CD8-positive, alpha-beta memory T cell (primary cell): ENCODE measurements around the gene SGK1. TPM values are rescaled to one million over a fixed set of nuclear protein-coding genes. Genes with fewer than 3 reads are reported as not detected.
"Not testable (repeated sequence)": the region's sequence is repeated elsewhere in the genome, so short reads cannot be mapped to it uniquely, and the experiment has no call there.

ENCODE experiments used
- CTCF ChIA-PET: fragments of 350-600 bp; sonication (Branson Sonifier 250); formaldehyde crosslinking; loops from one replicate; lab custom pipeline; 2021; ENCODE audit warnings: antibody characterized with exemption; lab: Charles Lee
- POLR2A ChIA-PET: fragments of 350-600 bp; sonication (Branson Sonifier 250); formaldehyde crosslinking; loops from one replicate; lab custom pipeline; 2021; ENCODE audit warnings: antibody characterized with exemption; lab: Charles Lee
- DNase-seq, 5 donors: peaks; one replicate each; pipeline versions ENCODE4 v3.0.0 to v3.0.0-alpha.2; 2020 to 2022; ENCODE audit warnings: mixed read lengths in 1 of 5
- H3K27ac ChIP-seq: one replicate; pipeline ENCODE4 v1.7.0; 2013; ENCODE audit warnings: low read depth, mild to moderate bottlenecking, low read length, moderate library complexity
- H3K27me3 ChIP-seq: 2 replicates; pipeline ENCODE4 v1.7.0; 2013; ENCODE audit warnings: low read length, mild to moderate bottlenecking; ENCODE audit not compliant: insufficient read depth, poor library complexity, severe bottlenecking
- H3K36me3 ChIP-seq: 2 replicates; pipeline ENCODE4 v1.7.0; 2013; ENCODE audit warnings: mild to moderate bottlenecking, low read length, moderate library complexity; ENCODE audit not compliant: insufficient read depth
- H3K4me1 ChIP-seq: 2 replicates; pipeline ENCODE4 v1.7.0; 2013; ENCODE audit warnings: mild to moderate bottlenecking, low read length, moderate library complexity; ENCODE audit not compliant: insufficient read depth
- H3K4me3 ChIP-seq: 2 replicates; pipeline ENCODE4 v1.7.0; 2013; ENCODE audit warnings: mild to moderate bottlenecking, low read length
- H3K9me3 ChIP-seq: 2 replicates; pipeline ENCODE4 v1.7.0; 2013; ENCODE audit warnings: mild to moderate bottlenecking, low read length
- H3K27ac Mint-ChIP-seq, 8 donors: one replicate each; pipeline ENCODE4 v1.8.0; 2020 to 2021; ENCODE audit warnings: mixed read lengths in 8 of 8, mild to moderate bottlenecking in 6 of 8, inconsistent platforms in 3 of 8, moderate library complexity in 3 of 8
- H3K27me3 Mint-ChIP-seq, 2 donors: one replicate each; pipeline ENCODE4 v1.8.0; 2020 to 2021; ENCODE audit warnings: mixed read lengths in 2 of 2, mild to moderate bottlenecking in 1 of 2, moderate library complexity in 1 of 2
- H3K36me3 Mint-ChIP-seq, 3 donors: one replicate each; pipeline ENCODE4 v1.8.0; 2020 to 2021; ENCODE audit warnings: mixed read lengths in 3 of 3, inconsistent platforms in 1 of 3, mild to moderate bottlenecking in 1 of 3
- H3K4me1 Mint-ChIP-seq, 3 donors: one replicate each; pipeline ENCODE4 v1.8.0; 2020 to 2021; ENCODE audit warnings: mixed read lengths in 3 of 3, inconsistent platforms in 1 of 3, mild to moderate bottlenecking in 1 of 3
- H3K4me3 Mint-ChIP-seq, 7 donors: one replicate each; pipeline ENCODE4 v1.8.0; 2020 to 2021; ENCODE audit warnings: mixed read lengths in 7 of 7, mild to moderate bottlenecking in 6 of 7, moderate library complexity in 4 of 7, inconsistent platforms in 2 of 7
- H3K9me3 Mint-ChIP-seq, 5 donors: one replicate each; pipeline ENCODE4 v1.8.0; 2020 to 2022; ENCODE audit warnings: mixed read lengths in 5 of 5, mild to moderate bottlenecking in 3 of 5, moderate library complexity in 2 of 5, inconsistent platforms in 1 of 5
- polyA plus RNA-seq: library from polyadenylated mRNA; unstranded; fragments of 300-500 nt; fragmentation: Illumina TruSeq; gene quantifications from one replicate; pipeline ENCODE4 v1.2.3, GENCODE V29; 2021
- total RNA-seq, 2 experiments: library from RNA; stranded (reverse); gene quantifications; one replicate each; pipeline ENCODE4 v1.2.3, GENCODE V29; 2021

Gene SGK1
- total and polyA plus RNA-seq, 3 experiments from 2014 or later, result 3.8 to 36.7 (median 36.5) TPM

GRCh38 chr6:134257516-134257915, 60.4 kb downstream of the SGK1 start:
- no peak for DNase-seq
- Mint-ChIP-seq H3K4me3 (no peak overlapping the region), H3K27me3 (no peaks in the 10 kb centered on the region), H3K4me1 (no peaks in the 10 kb centered on the region), H3K9me3 (no peaks in the 10 kb centered on the region), H3K27ac (no peak overlapping the region), H3K36me3 (peaks cover 0 to 7% (median 0%) of the 10 kb centered on the region in 3 donors)
- H3K36me3 ChIP-seq, result no peaks in the 10 kb centered on the region
- ChIA-PET POLR2A (no interaction called here), CTCF (no interaction called here)
- H3K9me3 ChIP-seq, result no peaks in the 10 kb centered on the region
- H3K27ac ChIP-seq, result no peak overlapping the region
- no peaks in the 10 kb centered on the region for H3K27me3 ChIP-seq
- no peaks in the 10 kb centered on the region for H3K4me1 ChIP-seq
- no peak overlapping the region for H3K4me3 ChIP-seq

GRCh38 chr6:134256862-134257261, 61.0 kb downstream of the SGK1 start:
- no peak for DNase-seq
- H3K9me3 Mint-ChIP-seq, result no peaks in the 10 kb centered on the region
- H3K27me3 ChIP-seq, result no peaks in the 10 kb centered on the region
- H3K9me3 ChIP-seq, result no peaks in the 10 kb centered on the region
- no peaks in the 10 kb centered on the region for H3K4me1 ChIP-seq
- H3K36me3 ChIP-seq, result no peaks in the 10 kb centered on the region
- CTCF ChIA-PET, result no interaction called here
- H3K4me1 Mint-ChIP-seq, result peaks cover 0 to under 1% (median 0%) of the 10 kb centered on the region in 3 donors
- H3K4me3 Mint-ChIP-seq, result no peak overlapping the region
- POLR2A ChIA-PET, result no interaction called here
- H3K27me3 Mint-ChIP-seq, result no peaks in the 10 kb centered on the region
- H3K27ac ChIP-seq, result no peak overlapping the region
- H3K27ac Mint-ChIP-seq, result no peak overlapping the region
- no peak overlapping the region for H3K4me3 ChIP-seq
- H3K36me3 Mint-ChIP-seq, result peaks cover 0 to 7% (median 0%) of the 10 kb centered on the region in 3 donors

GRCh38 chr6:134255280-134255679, 62.6 kb downstream of the SGK1 start:
- H3K9me3 Mint-ChIP-seq, H3K27ac Mint-ChIP-seq, H3K4me3 Mint-ChIP-seq, DNase-seq, H3K9me3 ChIP-seq, H3K36me3 Mint-ChIP-seq, H3K27me3 ChIP-seq, H3K27ac ChIP-seq, CTCF ChIA-PET, H3K27me3 Mint-ChIP-seq, H3K4me1 Mint-ChIP-seq, POLR2A ChIA-PET, H3K36me3 ChIP-seq, H3K4me3 ChIP-seq: not testable (repeated sequence)
- H3K4me1 ChIP-seq, result peaks cover 11% of the 10 kb centered on the region

- POLR2A ChIA-PET, result no interaction called here
- no peaks in the 10 kb centered on the region for H3K9me3 ChIP-seq
- H3K4me1 Mint-ChIP-seq, result peaks cover 17% of the 10 kb centered on the region in 3 donors
- no peaks in the 10 kb centered on the region for H3K36me3 ChIP-seq
- no peaks in the 10 kb centered on the region for H3K9me3 Mint-ChIP-seq
- no peak overlapping the region for H3K4me3 Mint-ChIP-seq
- H3K27me3 Mint-ChIP-seq, result no peaks in the 10 kb centered on the region
- H3K4me1 ChIP-seq, result peaks cover 23% of the 10 kb centered on the region
- no peaks in the 10 kb centered on the region for H3K27me3 ChIP-seq
- CTCF ChIA-PET, result interaction anchor here (1.1 kb wide), 1 partner anchor 9 kb away, joined by 4 read pairs; no protein-coding TSS in a partner anchor
- no peak overlapping the region for H3K4me3 ChIP-seq
- peak overlapping the region in 1 of 8 donors; percentile 38 for H3K27ac Mint-ChIP-seq
- H3K27ac ChIP-seq, result no peak overlapping the region
- no peak for DNase-seq
- peaks cover 0 to 7% (median 0%) of the 10 kb centered on the region in 3 donors for H3K36me3 Mint-ChIP-seq
Observed at GRCh38 chr6:134254118-134254517, 63.8 kb downstream of the SGK1 start.

GRCh38 chr6:134253681-134254080, 64.2 kb downstream of the SGK1 start:
- no peak overlapping the region for H3K27ac ChIP-seq
- H3K9me3 ChIP-seq, result no peaks in the 10 kb centered on the region
- POLR2A ChIA-PET, result no interaction called here
- Mint-ChIP-seq H3K27me3 (peaks cover 0 to 1% of the 10 kb centered on the region in 2 donors), H3K4me1 (peaks cover 21 to 22% (median 22%) of the 10 kb centered on the region in 3 donors), H3K4me3 (no peak overlapping the region), H3K27ac (no peak overlapping the region), H3K36me3 (peaks cover 0 to 7% (median 0%) of the 10 kb centered on the region in 3 donors), H3K9me3 (no peaks in the 10 kb centered on the region)
- no peak overlapping the region for H3K4me3 ChIP-seq
- no peak for DNase-seq
- CTCF ChIA-PET, result interaction anchor here (1.1 kb wide), 1 partner anchor 8 kb away, joined by 4 read pairs; no protein-coding TSS in a partner anchor
- H3K4me1 ChIP-seq, result peaks cover 27% of the 10 kb centered on the region
- H3K36me3 ChIP-seq, result no peaks in the 10 kb centered on the region
- H3K27me3 ChIP-seq, result no peaks in the 10 kb centered on the region

- H3K36me3 Mint-ChIP-seq, result peaks cover 0 to 6% (median 0%) of the 10 kb centered on the region in 3 donors
- Histone ChIP-seq H3K36me3 (no peaks in the 10 kb centered on the region), H3K4me1 (peaks cover 51% of the 10 kb centered on the region), H3K27ac (no peak overlapping the region), H3K4me3 (no peak overlapping the region), H3K27me3 (no peaks in the 10 kb centered on the region), H3K9me3 (no peaks in the 10 kb centered on the region)
- DNase-seq, result no peak
- ChIA-PET CTCF (interaction anchor here (1.5 to 1.8 kb wide), 2 partner anchors 18 to 73 kb away, joined by 4 read pairs; no protein-coding TSS in a partner anchor), POLR2A (no interaction called here)
- peaks cover 42 to 43% (median 42%) of the 10 kb centered on the region in 3 donors for H3K4me1 Mint-ChIP-seq
- peaks cover 0 to 2% of the 10 kb centered on the region in 2 donors for H3K27me3 Mint-ChIP-seq
- no peaks in the 10 kb centered on the region for H3K9me3 Mint-ChIP-seq
- H3K27ac Mint-ChIP-seq, result no peak overlapping the region
- no peak overlapping the region for H3K4me3 Mint-ChIP-seq
Observed at GRCh38 chr6:134251320-134251719, 66.6 kb downstream of the SGK1 start.

GRCh38 chr6:134250776-134251175, 67.1 kb downstream of the SGK1 start:
- no peaks in the 10 kb centered on the region for H3K9me3 Mint-ChIP-seq
- H3K36me3 Mint-ChIP-seq, result peaks cover 0 to 3% (median 0%) of the 10 kb centered on the region in 3 donors
- no peaks in the 10 kb centered on the region for H3K9me3 ChIP-seq
- H3K4me1 Mint-ChIP-seq, result peaks cover 44 to 48% (median 48%) of the 10 kb centered on the region in 3 donors
- no peaks in the 10 kb centered on the region for H3K27me3 ChIP-seq
- ChIA-PET POLR2A (no interaction called here), CTCF (interaction anchor here (1.8 kb wide), 1 partner anchor 19 kb away, joined by 4 read pairs; no protein-coding TSS in a partner anchor)
- H3K4me1 ChIP-seq, result peaks cover 56% of the 10 kb centered on the region
- no peak for DNase-seq
- no peak overlapping the region for H3K27ac ChIP-seq
- H3K27me3 Mint-ChIP-seq, result peaks cover 0 to 2% of the 10 kb centered on the region in 2 donors
- no peak overlapping the region for H3K4me3 ChIP-seq
- H3K27ac Mint-ChIP-seq, result peak overlapping the region in 1 of 8 donors; percentile 74
- peak overlapping the region in 1 of 7 donors; percentile 8 for H3K4me3 Mint-ChIP-seq
- H3K36me3 ChIP-seq, result no peaks in the 10 kb centered on the region

- no peaks in the 10 kb centered on the region for H3K36me3 ChIP-seq
- no peak overlapping the region for H3K27ac ChIP-seq
- H3K27me3 ChIP-seq, result no peaks in the 10 kb centered on the region
- POLR2A ChIA-PET, result no interaction called here
- no peaks in the 10 kb centered on the region for H3K9me3 Mint-ChIP-seq
- H3K4me3 ChIP-seq, result no peak overlapping the region
- CTCF ChIA-PET, result no interaction called here
- DNase-seq, result no peak
- peaks cover 64% of the 10 kb centered on the region for H3K4me1 ChIP-seq
- peak overlapping the region in 4 of 7 donors; percentile 10 to 66 (median 29) for H3K4me3 Mint-ChIP-seq
- H3K9me3 ChIP-seq, result no peaks in the 10 kb centered on the region
- H3K4me1 Mint-ChIP-seq, result peaks cover 52 to 56% (median 56%) of the 10 kb centered on the region in 3 donors
- H3K27me3 Mint-ChIP-seq, result peaks cover 0 to 2% of the 10 kb centered on the region in 2 donors
- H3K36me3 Mint-ChIP-seq, result peaks cover 0 to 3% (median 0%) of the 10 kb centered on the region in 3 donors
- H3K27ac Mint-ChIP-seq, result peak overlapping the region in 7 of 8 donors; percentile 34 to 61 (median 47)
Observed at GRCh38 chr6:134249759-134250602, 67.9 kb downstream of the SGK1 start.
